HepG2 (cell line): Measurements from ENCODE around the gene CCL17. TPM values are rescaled to one million over a fixed set of nuclear protein-coding genes. Genes with fewer than 3 reads are reported as not detected.

Source experiments
- AGO2 ChIP-seq: fragments of 200-400 bp; formaldehyde crosslinking; optimal IDR thresholded peaks from 2 replicates; pipeline ENCODE3; 2017; ENCODE audit warnings: mild to moderate bottlenecking, low read depth, low read length, moderate library complexity
- EZH2 ChIP-seq: conservative IDR thresholded peaks from 2 replicates; pipeline ENCODE4 v1.6.1; 2012; ENCODE audit warnings: mild to moderate bottlenecking, low read depth, low read length, moderate library complexity
- FOXM1 ChIP-seq: sonication (generic); formaldehyde crosslinking; IDR thresholded peaks from 2 replicates; pipeline ENCODE4 v1.5.0; 2020; ENCODE audit warnings: missing genetic modification reagents
- IRF1 ChIP-seq: sonication (generic); formaldehyde crosslinking; IDR thresholded peaks from 2 replicates; pipeline ENCODE4 v1.4.0; 2020; ENCODE audit warnings: low read depth, mild to moderate bottlenecking, missing genetic modification reagents
- MLXIP ChIP-seq: sonication (generic); formaldehyde crosslinking; IDR thresholded peaks from 2 replicates; pipeline ENCODE4 v1.9.0; 2021; ENCODE audit warnings: missing genetic modification reagents, borderline replicate concordance
- MYC ChIP-seq: sonication (generic); formaldehyde crosslinking; IDR thresholded peaks from 2 replicates; pipeline ENCODE4 v1.9.0; 2021; ENCODE audit warnings: missing genetic modification reagents, borderline replicate concordance
- NFE2 ChIP-seq: sonication (generic); formaldehyde crosslinking; IDR thresholded peaks from 2 replicates; pipeline ENCODE4 v1.4.0; 2020; ENCODE audit warnings: missing genetic modification reagents
- PBX2 ChIP-seq: IDR thresholded peaks from 2 replicates; pipeline ENCODE4 v1.6.1; 2016; ENCODE audit warnings: control low read depth
- PHB2 ChIP-seq: fragments of 450-650 bp; IDR thresholded peaks from 2 replicates; pipeline ENCODE4 v1.6.1; 2018; ENCODE audit not compliant: partially characterized antibody
- SIN3B ChIP-seq: fragments of 150-350 bp; IDR thresholded peaks from 2 replicates; pipeline ENCODE4 v1.6.1; 2014; ENCODE audit warnings: low read length
- TCF7L2 ChIP-seq: IDR thresholded peaks from 2 replicates; pipeline ENCODE4 v1.6.1; 2011; ENCODE audit warnings: mild to moderate bottlenecking, low read depth, low read length, moderate library complexity
- YEATS4 ChIP-seq: sonication (generic); formaldehyde crosslinking; IDR thresholded peaks from 2 replicates; pipeline ENCODE4 v1.4.0; 2020; ENCODE audit warnings: missing genetic modification reagents, borderline replicate concordance
- ZBTB40 ChIP-seq, 2 experiments: fragments of 450-650 bp in 1 of 2; sonication (generic) in 1 of 2; formaldehyde crosslinking in 1 of 2; IDR thresholded peaks; 2 replicates each; pipeline versions ENCODE4 v1.6.1 to v1.8.0; 2016 to 2022; ENCODE audit warnings: antibody characterized with exemption in 1 of 2, mild to moderate bottlenecking in 1 of 2, missing genetic modification reagents in 1 of 2
- ZKSCAN1 ChIP-seq: fragments of 150-350 bp; IDR thresholded peaks from 2 replicates; pipeline ENCODE4 v1.6.1; 2014; ENCODE audit warnings: low read length
- ZMYM2 ChIP-seq: sonication (generic); formaldehyde crosslinking; IDR thresholded peaks from 2 replicates; pipeline ENCODE4 v1.8.0; 2022; ENCODE audit warnings: mild to moderate bottlenecking, missing genetic modification reagents
- polyA plus RNA-seq, 8 experiments: library from polyadenylated mRNA; depleted of rRNA in 3 of 8; stranded (reverse) in 7 of 8; unstranded in 1 of 8; fragments of >200 nt; fragmentation: Illumina TruSeq in 4 of 8; extraction: Trizol in 4 of 8; gene quantifications; 2 replicates each; pipeline versions ENCODE4 v1.2.1 to v1.2.3, GENCODE V29; 2011 to 2016; ENCODE audit warnings: low read depth in 4 of 8, missing spikeins in 1 of 8, mixed read lengths in 1 of 8; ENCODE audit not compliant: insufficient read depth in 1 of 8
- total RNA-seq, 5 experiments: library from RNA; depleted of rRNA; stranded (reverse); fragments of >200 nt; fragmentation: Illumina TruSeq; extraction: Trizol; gene quantifications; 2 replicates each; pipeline ENCODE4 v1.2.3, GENCODE V29; 2016; ENCODE audit warnings: low read depth in 1 of 5

CCL17 gene
- total and polyA plus RNA-seq, 2 of the 13 experiments (the other 11 are each of a cell fraction or from before 2014, with no cell fraction given), result not detected

GRCh38 chr16:57372372-57373116 lies 32.0 kb upstream of the CCL17 start, which contains the start of gene CX3CL1 (continued):
- peak; percentile 70; the same call in 1 of the 2 replicates for TF ChIP-seq MLXIP
- TF ChIP-seq MYC, result peak; percentile 68; the same call in 1 of the 2 replicates
- TF ChIP-seq NFE2 (CRISPR knock-in tag), result no peak
- 0 out of 2 replicates have a peak, but pooled peaks have one; percentile 64 for TF ChIP-seq IRF1 (CRISPR knock-in tag)
- TF ChIP-seq PBX2 (CRISPR knock-in tag), result no peak
- no peak for TF ChIP-seq ZMYM2 (CRISPR knock-in tag)
- TF ChIP-seq PHB2, result no peak
- TF ChIP-seq FOXM1 (CRISPR knock-in tag), result 0 out of 2 replicates have a peak, but pooled peaks have one; percentile 7
- TF ChIP-seq ZKSCAN1, result no peak; the same call in 1 of the 2 replicates
- TF ChIP-seq AGO2, result peak; percentile 98
- no peak for TF ChIP-seq ZBTB40 (IDR thresholded peaks at IDR 0.05)
- TF ChIP-seq ZBTB40 (CRISPR knock-in tag; IDR thresholded peaks at IDR 0.05), result peak; percentile 66
- no peak for TF ChIP-seq EZH2
- no peak for TF ChIP-seq SIN3B
- peak; percentile 75 for TF ChIP-seq YEATS4
- no peak for TF ChIP-seq TCF7L2
